ENCODE data around the gene TPO. TPM values are rescaled to one million over a fixed set of nuclear protein-coding genes. Genes with fewer than 3 reads are reported as not detected.

Gene TPO
- total and polyA plus RNA-seq, 11 donors: 3.0 to 13.8 (median 8.4) TPM

GRCh38 chr2:1544478-1545069 is 131.3 kb downstream of the TPO start:
- H3K36me3 ChIP-seq: no peaks in the 10 kb centered on the region
- TF ChIP-seq CTCF (IDR thresholded peaks at IDR 0.05) (no peak), POLR2A (IDR thresholded peaks at IDR 0.05) (no peak)
- ATAC-seq: peak in 3 of 4 donors; percentile 41 to 51 (median 44)
- DNase-seq: no peak
- 68 to 79% (median 75%) methylated on average over 4 of the region's 4 CpGs for WGBS, 4 donors
- no peaks in the 10 kb centered on the region for H3K9me3 ChIP-seq
- H3K27ac ChIP-seq: peak overlapping the region in 2 of 12 donors; percentile 19 to 20
- H3K4me3 ChIP-seq: no peak overlapping the region
- intact Hi-C loops (cut with DNase I): loop anchor here (2.0 to 10.0 kb wide), 12 partner anchors 400 to 1297 kb away; partner anchors contain the start of gene SNTG2 (in 4 of the 10)
- H3K27me3 ChIP-seq: peaks cover 0 to 7% (median 0%) of the 10 kb centered on the region in 9 donors
- H3K4me1 ChIP-seq: peaks cover 0 to 7% (median 0%) of the 10 kb centered on the region in 12 donors

GRCh38 chr2:1546023-1546591 is 132.8 kb downstream of the TPO start:
- TF ChIP-seq CTCF (IDR thresholded peaks at IDR 0.05) (peak; percentile 61 to 93 (median 84)), POLR2A (IDR thresholded peaks at IDR 0.05) (no peak)
- intact Hi-C loops (cut with DNase I): loop anchor here (1.0 to 10.0 kb wide), 12 partner anchors 401 to 1299 kb away; partner anchors contain the start of gene SNTG2 (in 3 of the 10)
- peaks cover 0 to 15% (median 7%) of the 10 kb centered on the region in 12 donors for H3K4me1 ChIP-seq
- ATAC-seq (peak in 2 of 4 donors; percentile 40 to 49), DNase-seq (no peak)
- H3K27ac ChIP-seq: peak overlapping the region in 1 of 12 donors; percentile 21
- H3K4me3 ChIP-seq: no peak overlapping the region
- H3K9me3 ChIP-seq: no peaks in the 10 kb centered on the region
- no peaks in the 10 kb centered on the region for H3K36me3 ChIP-seq
- H3K27me3 ChIP-seq: peaks cover 0 to 7% (median 0%) of the 10 kb centered on the region in 9 donors
- WGBS, 4 donors: 25 to 34% (median 33%) methylated on average over 14 of the region's 14 CpGs

GRCh38 chr2:1546901-1547300 is 133.6 kb downstream of the TPO start:
- H3K4me1 ChIP-seq: peaks cover 0 to 15% (median 7%) of the 10 kb centered on the region in 12 donors
- H3K9me3 ChIP-seq: no peaks in the 10 kb centered on the region
- intact Hi-C loops (cut with DNase I): loop anchor here (1.0 to 10.0 kb wide), 12 partner anchors 402 to 1300 kb away; partner anchors contain the start of gene SNTG2 (in 3 of the 10)
- DNase-seq (no peak), ATAC-seq (no peak)
- H3K4me3 ChIP-seq: no peak overlapping the region
- TF ChIP-seq POLR2A (IDR thresholded peaks at IDR 0.05) (no peak), CTCF (IDR thresholded peaks at IDR 0.05) (no peak)
- no peaks in the 10 kb centered on the region for H3K36me3 ChIP-seq
- H3K27ac ChIP-seq: no peak overlapping the region
- H3K27me3 ChIP-seq: peaks cover 0 to 7% (median 0%) of the 10 kb centered on the region in 9 donors
- 78 to 88% (median 86%) methylated on average over 7 to 10 of the region's 10 CpGs for WGBS, 4 donors
